NT2/D1 (cell line): Measurements from ENCODE around the gene MMP11.

Experiments used
- SUZ12 ChIP-seq: IDR thresholded peaks from 2 replicates; pipeline ENCODE4 v1.6.1; 2011; ENCODE audit not compliant: insufficient read length, insufficient read depth; ENCODE audit errors: extremely low read depth
- YY1 ChIP-seq: IDR thresholded peaks from 2 replicates; pipeline ENCODE4 v1.6.1; 2011; ENCODE audit not compliant: insufficient read length, insufficient read depth
- ZNF274 ChIP-seq: IDR thresholded peaks from 2 replicates; pipeline ENCODE4 v1.6.1; 2011; ENCODE audit warnings: mild to moderate bottlenecking, low read depth, low read length

- TF ChIP-seq ZNF274 (no peak), YY1 (no peak), SUZ12 (no peak)
These were observed 58.6 kb downstream of the MMP11 start for GRCh38 chr22:23831261-23831660.
